H1 (cell line): ENCODE measurements around the gene CSKMT. TPM values are rescaled to one million over a fixed set of nuclear protein-coding genes. Genes with fewer than 3 reads are reported as not detected.
"Not testable (repeated sequence)": the region's sequence is repeated elsewhere in the genome, so short reads cannot be mapped to it uniquely, and the experiment has no call there.

ENCODE experiments used
- CTCF ChIA-PET: fragments of 300-600 bp; sonication (Branson Sonifier 250); formaldehyde crosslinking; loops from one replicate; lab custom pipeline; 2021; ENCODE audit not compliant: partially characterized antibody; lab: Charles Lee
- POLR2A ChIA-PET: fragments of 300-600 bp; sonication (Branson Sonifier 250); formaldehyde crosslinking; loops from one replicate; lab custom pipeline; 2021; ENCODE audit warnings: inconsistent platforms; ENCODE audit not compliant: partially characterized antibody; lab: Charles Lee
- DNase-seq, 2 experiments: peaks; one replicate each; pipeline versions ENCODE4 v3.0.0 to v3.0.0-alpha.2; 2010 to 2022; ENCODE audit warnings: low spot score in 2 of 2, low read depth in 1 of 2, mixed read lengths in 1 of 2
- FAIRE-seq: peaks from 2 replicates; lab custom pipeline; 2011; peaks lifted over from hg19 to GRCh38; lab: Jason Lieb, UNC
- H2AFZ ChIP-seq: 2 replicates; pipeline ENCODE4 v1.8.1; 2012; ENCODE audit warnings: low read length, inconsistent platforms
- H2AK5ac ChIP-seq: 2 replicates; pipeline ENCODE4 v1.6.1; 2013; ENCODE audit warnings: low read depth, low read length
- H2BK120ac ChIP-seq: replicated peaks from 2 replicates; pipeline ENCODE3; 2013; ENCODE audit warnings: low read depth, low read length, inconsistent platforms
- H2BK12ac ChIP-seq: 2 replicates; pipeline ENCODE4 v1.6.1; 2013; ENCODE audit warnings: low read depth, low read length
- H2BK15ac ChIP-seq: 2 replicates; pipeline ENCODE4 v1.6.1; 2013; ENCODE audit warnings: low read length
- H2BK20ac ChIP-seq: 2 replicates; pipeline ENCODE4 v1.6.1; 2013; ENCODE audit warnings: low read length
- H2BK5ac ChIP-seq: 2 replicates; pipeline ENCODE4 v1.6.1; 2013; ENCODE audit warnings: low read depth, low read length
- H3K14ac ChIP-seq: 2 replicates; pipeline ENCODE4 v1.6.1; 2013; ENCODE audit warnings: inconsistent platforms; ENCODE audit not compliant: insufficient read length
- H3K18ac ChIP-seq: 2 replicates; pipeline ENCODE4 v1.6.1; 2013; ENCODE audit warnings: low read length; ENCODE audit errors: extremely low read depth
- H3K23ac ChIP-seq: 2 replicates; pipeline ENCODE4 v1.6.1; 2013; ENCODE audit warnings: inconsistent platforms; ENCODE audit not compliant: insufficient read length
- H3K23me2 ChIP-seq: 2 replicates; pipeline ENCODE4 v1.6.1; 2013; ENCODE audit warnings: low read depth, low read length
- H3K27ac ChIP-seq: 2 replicates; pipeline ENCODE4 v1.6.1; 2011; ENCODE audit warnings: low read depth, low read length, inconsistent platforms
- H3K27me3 ChIP-seq, 4 experiments: replicated peaks in 1 of 4; 1 replicate in 1 of 4; 2 replicates in 3 of 4; pipeline versions ENCODE4 v1.6.1 to v1.8.1; 2011 to 2013; ENCODE audit warnings: low read length in 3 of 4, mild to moderate bottlenecking in 3 of 4, inconsistent platforms in 2 of 4, mixed read lengths in 2 of 4, moderate library complexity in 1 of 4; ENCODE audit not compliant: control insufficient read depth in 3 of 4, insufficient read depth in 3 of 4; ENCODE audit errors: extremely low read depth in 1 of 4
- H3K36me3 ChIP-seq, 4 experiments: 2 replicates each; pipeline versions ENCODE4 v1.6.1 to v1.8.1; 2011 to 2013; ENCODE audit warnings: mild to moderate bottlenecking in 4 of 4, low read length in 3 of 4, moderate library complexity in 2 of 4, control low read depth in 1 of 4, inconsistent platforms in 1 of 4; ENCODE audit not compliant: insufficient read depth in 4 of 4, control insufficient read depth in 2 of 4
- H3K4ac ChIP-seq: replicated peaks from 2 replicates; pipeline ENCODE3; 2013; ENCODE audit warnings: low read length, low read depth, mixed read lengths, inconsistent platforms; ENCODE audit not compliant: insufficient read length
- H3K4me1 ChIP-seq, 4 experiments: replicated peaks in 1 of 4; 1 replicate in 1 of 4; 2 replicates in 3 of 4; pipeline versions ENCODE4 v1.6.1 to v1.8.1; 2011 to 2013; ENCODE audit warnings: low read length in 3 of 4, inconsistent platforms in 2 of 4, mixed read lengths in 1 of 4; ENCODE audit not compliant: insufficient read depth in 4 of 4, control insufficient read depth in 3 of 4
- H3K4me2 ChIP-seq, 2 experiments: 2 replicates each; pipeline versions ENCODE4 v1.6.1 to v1.8.1; 2011 to 2013; ENCODE audit warnings: low read depth in 2 of 2, low read length in 2 of 2, control low read depth in 1 of 2, inconsistent platforms in 1 of 2, mild to moderate bottlenecking in 1 of 2; ENCODE audit not compliant: insufficient read depth in 1 of 2
- H3K4me3 ChIP-seq, 4 experiments: fragments of 200-600, 300-600 bp in 1 of 4; sonication (generic), shearing (Covaris generic), sonication (Bioruptor Twin) in 1 of 4; 2 replicates each; pipeline versions ENCODE4 v1.5.1 to v1.8.1; 2011 to 2016; ENCODE audit warnings: low read length in 4 of 4, low read depth in 3 of 4, control low read depth in 2 of 4, inconsistent platforms in 2 of 4, mild to moderate bottlenecking in 2 of 4, mixed read lengths in 1 of 4, moderate library complexity in 1 of 4; ENCODE audit not compliant: insufficient read depth in 2 of 4; ENCODE audit errors: extremely low read depth in 1 of 4
- H3K56ac ChIP-seq: replicated peaks from 2 replicates; pipeline ENCODE3; 2013; ENCODE audit warnings: low read depth, mild to moderate bottlenecking, mixed read lengths, low read length, inconsistent platforms; ENCODE audit not compliant: insufficient read length
- H3K79me1 ChIP-seq: 2 replicates; pipeline ENCODE4 v1.6.1; 2013; ENCODE audit warnings: low read depth, low read length, control low read depth
- H3K79me2 ChIP-seq, 2 experiments: 2 replicates each; pipeline versions ENCODE4 v1.6.1 to v1.8.1; 2012 to 2013; ENCODE audit warnings: low read length in 2 of 2, mild to moderate bottlenecking in 2 of 2, inconsistent platforms in 1 of 2; ENCODE audit not compliant: insufficient read depth in 2 of 2, control insufficient read depth in 1 of 2
- H3K9ac ChIP-seq, 4 experiments: replicated peaks in 1 of 4; 1 replicate in 1 of 4; 2 replicates in 3 of 4; pipeline versions ENCODE4 v1.6.1 to v1.8.1; 2011 to 2013; ENCODE audit warnings: low read depth in 3 of 4, low read length in 3 of 4, control low read depth in 2 of 4, mild to moderate bottlenecking in 2 of 4, moderate library complexity in 2 of 4, inconsistent platforms in 1 of 4; ENCODE audit errors: extremely low read depth in 1 of 4
- H3K9me3 ChIP-seq, 2 experiments: 2 replicates each; pipeline versions ENCODE4 v1.6.1 to v1.8.1; 2012 to 2013; ENCODE audit warnings: mild to moderate bottlenecking in 2 of 2, moderate library complexity in 2 of 2, control low read depth in 1 of 2, inconsistent platforms in 1 of 2, low read depth in 1 of 2, low read length in 1 of 2, mixed read lengths in 1 of 2; ENCODE audit not compliant: insufficient read depth in 2 of 2
- H4K20me1 ChIP-seq, 2 experiments: replicated peaks in 1 of 2; 2 replicates each; pipeline versions ENCODE3 to v1.8.1; 2011 to 2013; ENCODE audit warnings: inconsistent platforms in 2 of 2, low read length in 2 of 2, mild to moderate bottlenecking in 1 of 2; ENCODE audit not compliant: insufficient read depth in 2 of 2, control insufficient read depth in 1 of 2
- H4K5ac ChIP-seq: 2 replicates; pipeline ENCODE4 v1.6.1; 2013; ENCODE audit warnings: low read length, low read depth, mixed read lengths, inconsistent platforms; ENCODE audit not compliant: insufficient read length
- H4K8ac ChIP-seq: 2 replicates; pipeline ENCODE4 v1.8.0; 2013; ENCODE audit warnings: mild to moderate bottlenecking, moderate library complexity, low read length, inconsistent platforms; ENCODE audit not compliant: insufficient read depth; ENCODE audit errors: extremely low read depth
- H4K91ac ChIP-seq: replicated peaks from 2 replicates; pipeline ENCODE3; 2013; ENCODE audit warnings: low read length, mixed read lengths, inconsistent platforms; ENCODE audit not compliant: insufficient read length
- WGBS, 2 experiments: shearing (Covaris generic) in 1 of 2; methylation state at CpG; one replicate each; pipeline versions ENCODE4 v1.1.6 to v1.1.7; 2013 to 2015; ENCODE audit warnings: low lambda C conversion rate in 2 of 2, mixed read lengths in 2 of 2, inconsistent platforms in 1 of 2, low coverage in 1 of 2, missing lambda C conversion rate in 1 of 2; ENCODE audit not compliant: insufficient replicate concordance in 2 of 2, insufficient coverage in 1 of 2, insufficient read length in 1 of 2; ENCODE audit errors: extremely low coverage in 1 of 2, missing lambda C conversion rate in 1 of 2; 5-methylcytosine and 5-hydroxymethylcytosine counted together
- polyA plus RNA-seq, 7 experiments: library from polyadenylated mRNA; depleted of rRNA in 3 of 7; stranded (reverse) in 5 of 7; unstranded in 2 of 7; fragments of >200 nt in 5 of 7; fragments of 200-250 nt in 2 of 7; gene quantifications; 1 replicate in 5 of 7; 2 replicates in 1 of 7; 4 replicates in 1 of 7; pipeline versions ENCODE4 v1.2.1 to v1.2.3, GENCODE V29; 2011 to 2013; ENCODE audit warnings: missing spikeins in 2 of 7, mixed read lengths in 2 of 7
- total RNA-seq: library from RNA; stranded (reverse); fragmentation: NEBNext Ultra II Directional; extraction: Animal tissue kit (Norgen Biotek cat#: 25700); gene quantifications from 2 replicates; pipeline ENCODE4 v1.2.1, GENCODE V29; 2021

The CSKMT gene
- total and polyA plus RNA-seq, 2 of the 8 experiments (the other 6 are each of a cell fraction or from before 2014, with no cell fraction given), result 12.0 to 66.1 TPM

GRCh38 chr11:62703921-62704320, 38.8 kb downstream of the CSKMT start:
- not testable (repeated sequence) for H2AK5ac ChIP-seq, DNase-seq, H3K4me2 ChIP-seq, FAIRE-seq, H2BK120ac ChIP-seq, H2BK5ac ChIP-seq, H3K4me3 ChIP-seq, H3K79me1 ChIP-seq, H3K9ac ChIP-seq, H4K91ac ChIP-seq, H4K8ac ChIP-seq, H3K14ac ChIP-seq, H2BK12ac ChIP-seq, H2BK15ac ChIP-seq, H3K27ac ChIP-seq, H4K20me1 ChIP-seq, H3K23ac ChIP-seq, H3K9me3 ChIP-seq, H2BK20ac ChIP-seq, H3K4ac ChIP-seq, H3K56ac ChIP-seq, H3K18ac ChIP-seq, H3K27me3 ChIP-seq, H3K79me2 ChIP-seq, H4K5ac ChIP-seq, H2AFZ ChIP-seq
- Histone ChIP-seq H3K23me2 (peaks cover 14% of the 10 kb centered on the region), H3K36me3 (peaks cover 0 to 11% (median 6%) of the 10 kb centered on the region in 4 experiments; a peak in 5 of 8 replicates), H3K4me1 (peaks cover 7 to 26% (median 13%) of the 10 kb centered on the region in 4 experiments)
- ChIA-PET CTCF (interaction anchor here (1.6 to 6.1 kb wide), 3 partner anchors 9 to 14 kb away, joined by 7 to 35 read pairs (median 8); partner anchors contain the start of gene LRRN4CL), POLR2A (interaction anchor here (0.7 to 61.4 kb wide), 6 partner anchors 10 to 152 kb away, joined by 3 to 2041 read pairs (median 4); partner anchors contain the start of genes C11orf98, CSKMT, GANAB and INTS5)
- WGBS, 2 experiments, result no CpG with 5 or more reads among the region's 4 CpGs
